ENCODE data around the gene CCDC188. TPM values are rescaled to one million over a fixed set of nuclear protein-coding genes. Genes with fewer than 3 reads are reported as not detected.

CCDC188 gene
- total RNA-seq, 3 donors from 2014 or later (not counting 1 experiment from before 2014, with no cell fraction given) = 0.64 TPM; not detected in 2

DNA sequence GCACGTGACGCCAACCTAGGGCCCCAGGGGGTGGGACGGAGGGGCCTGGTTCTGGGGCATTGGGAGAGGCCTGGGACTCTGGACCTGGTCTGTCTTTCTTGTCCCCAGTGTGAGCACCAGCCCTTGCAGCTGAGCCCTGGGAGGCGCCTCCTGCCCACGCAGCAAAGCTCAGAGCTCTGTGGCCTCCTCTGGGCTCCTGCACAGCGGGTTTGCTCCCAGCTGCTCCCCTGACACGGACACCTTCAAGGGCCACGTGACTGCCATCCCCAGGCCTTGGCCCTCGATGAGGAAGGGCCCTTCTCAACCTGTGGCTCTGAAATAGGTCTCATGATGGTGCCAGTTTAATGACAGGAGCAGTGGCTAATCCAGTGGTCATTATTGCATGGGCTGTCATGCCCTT lies 31.5 kb upstream of the CCDC188 start:
- no peak overlapping the region for H3K4me3 Mint-ChIP-seq
- H3K27ac Mint-ChIP-seq = no peak overlapping the region
- no peaks in the 10 kb centered on the region for H3K9me3 Mint-ChIP-seq
- no peaks in the 10 kb centered on the region for H3K36me3 Mint-ChIP-seq
- WGBS (ENCODE audit: insufficient coverage) = 83% methylated on average over 9 of the region's 9 CpGs
- no peak for ATAC-seq
- Histone ChIP-seq H3K4me1 (ENCODE audit: control insufficient read depth, insufficient read depth, low read length) (no peaks in the 10 kb centered on the region), H3K9me3 (ENCODE audit: control insufficient read depth, insufficient read depth, low read length) (no peaks in the 10 kb centered on the region), H3K27me3 (ENCODE audit: control insufficient read depth, insufficient read depth, low read length) (no peaks in the 10 kb centered on the region), H3K36me3 (ENCODE audit: control insufficient read depth, insufficient read depth, low read length) (no peaks in the 10 kb centered on the region), H3K27ac (ENCODE audit: low read length) (no peak overlapping the region), H3K4me3 (ENCODE audit: low read length) (no peak overlapping the region)
- no peaks in the 10 kb centered on the region for H3K27me3 Mint-ChIP-seq (ENCODE audit: low read depth in 2 of 2)
- no peak for DNase-seq
- no peaks in the 10 kb centered on the region for H3K4me1 Mint-ChIP-seq
- TF ChIP-seq CTCF (IDR thresholded peaks at IDR 0.05) = no peak
- intact Hi-C loops (cut with micrococcal nuclease) = no loop called here

GRCh38 chr22:20181884-20182236 lies 31.0 kb upstream of the CCDC188 start:
- no peaks in the 10 kb centered on the region for H3K4me1 Mint-ChIP-seq
- H3K9me3 ChIP-seq (ENCODE audit: control insufficient read depth, insufficient read depth, low read length) = no peaks in the 10 kb centered on the region
- no peaks in the 10 kb centered on the region for H3K27me3 ChIP-seq (ENCODE audit: control insufficient read depth, insufficient read depth, low read length)
- H3K36me3 ChIP-seq (ENCODE audit: control insufficient read depth, insufficient read depth, low read length) = no peaks in the 10 kb centered on the region
- no peaks in the 10 kb centered on the region for H3K9me3 Mint-ChIP-seq
- intact Hi-C loops (cut with micrococcal nuclease) = no loop called here
- ATAC-seq (no peak), DNase-seq (no peak)
- no peak overlapping the region for H3K4me3 Mint-ChIP-seq
- WGBS (ENCODE audit: insufficient coverage) = 93% methylated on average over 18 of the region's 18 CpGs
- H3K27ac ChIP-seq (ENCODE audit: low read length) = no peak overlapping the region
- no peaks in the 10 kb centered on the region for H3K27me3 Mint-ChIP-seq (ENCODE audit: low read depth in 2 of 2)
- no peak overlapping the region for H3K4me3 ChIP-seq (ENCODE audit: low read length)
- no peak for TF ChIP-seq CTCF (IDR thresholded peaks at IDR 0.05)
- H3K36me3 Mint-ChIP-seq = no peaks in the 10 kb centered on the region
- H3K4me1 ChIP-seq (ENCODE audit: control insufficient read depth, insufficient read depth, low read length) = no peaks in the 10 kb centered on the region
- no peak overlapping the region for H3K27ac Mint-ChIP-seq

- no peak overlapping the region for H3K4me3 ChIP-seq (ENCODE audit: low read length)
- no peaks in the 10 kb centered on the region for H3K4me1 ChIP-seq (ENCODE audit: control insufficient read depth, insufficient read depth, low read length)
- H3K27ac Mint-ChIP-seq = no peak overlapping the region
- no peaks in the 10 kb centered on the region for H3K27me3 Mint-ChIP-seq (ENCODE audit: low read depth in 2 of 2)
- no peaks in the 10 kb centered on the region for H3K9me3 ChIP-seq (ENCODE audit: control insufficient read depth, insufficient read depth, low read length)
- H3K27ac ChIP-seq (ENCODE audit: low read length) = no peak overlapping the region
- no peak for TF ChIP-seq CTCF (IDR thresholded peaks at IDR 0.05)
- ATAC-seq = no peak
- H3K4me1 Mint-ChIP-seq = no peaks in the 10 kb centered on the region
- H3K27me3 ChIP-seq (ENCODE audit: control insufficient read depth, insufficient read depth, low read length) = no peaks in the 10 kb centered on the region
- no peak for DNase-seq
- H3K36me3 Mint-ChIP-seq = no peaks in the 10 kb centered on the region
- no peak overlapping the region for H3K4me3 Mint-ChIP-seq
- H3K36me3 ChIP-seq (ENCODE audit: control insufficient read depth, insufficient read depth, low read length) = no peaks in the 10 kb centered on the region
- H3K9me3 Mint-ChIP-seq = no peaks in the 10 kb centered on the region
- intact Hi-C loops (cut with micrococcal nuclease) = no loop called here
- 86% methylated on average over 17 of the region's 17 CpGs for WGBS (ENCODE audit: insufficient coverage)
These were observed 30.5 kb upstream of the CCDC188 start for GRCh38 chr22:20181194-20181883.

GRCh38 chr22:20180640-20181039 lies 29.8 kb upstream of the CCDC188 start:
- no peaks in the 10 kb centered on the region for H3K36me3 ChIP-seq (ENCODE audit: control insufficient read depth, insufficient read depth, low read length)
- no peak overlapping the region for H3K4me3 Mint-ChIP-seq
- no peaks in the 10 kb centered on the region for H3K9me3 ChIP-seq (ENCODE audit: control insufficient read depth, insufficient read depth, low read length)
- no peaks in the 10 kb centered on the region for H3K9me3 Mint-ChIP-seq
- ATAC-seq (no peak), DNase-seq (no peak)
- no peak overlapping the region for H3K27ac ChIP-seq (ENCODE audit: low read length)
- H3K27ac Mint-ChIP-seq = no peak overlapping the region
- no peak for TF ChIP-seq CTCF (IDR thresholded peaks at IDR 0.05)
- no peaks in the 10 kb centered on the region for H3K4me1 ChIP-seq (ENCODE audit: control insufficient read depth, insufficient read depth, low read length)
- H3K4me1 Mint-ChIP-seq = no peaks in the 10 kb centered on the region
- intact Hi-C loops (cut with micrococcal nuclease) = no loop called here
- H3K27me3 Mint-ChIP-seq (ENCODE audit: low read depth in 2 of 2) = no peaks in the 10 kb centered on the region
- H3K36me3 Mint-ChIP-seq = no peaks in the 10 kb centered on the region
- WGBS (ENCODE audit: insufficient coverage) = 70% methylated on average over 8 of the region's 8 CpGs
- H3K4me3 ChIP-seq (ENCODE audit: low read length) = no peak overlapping the region
- no peaks in the 10 kb centered on the region for H3K27me3 ChIP-seq (ENCODE audit: control insufficient read depth, insufficient read depth, low read length)

Data from natural killer cell (primary cell).